NK-92 (cell line): ENCODE measurements around the gene PPP1R12A.

ENCODE experiments used
- DNase-seq: peaks from one replicate; lab custom pipeline; 2025; ENCODE audit not compliant: unreplicated experiment; lab: John Stamatoyannopoulos, UW

Gene PPP1R12A

GRCh38 chr12:79936670-79937069 is 1.8 kb upstream of the PPP1R12A start:
- no peak for DNase-seq

GRCh38 chr12:79935624-79936345 is 888 bp upstream of the PPP1R12A start:
- DNase-seq = no peak

GRCh38 chr12:79934281-79935020 is 446 bp downstream of the PPP1R12A start:
- DNase-seq = no peak

- DNase-seq = no peak
Observed at GRCh38 chr12:79933532-79934264, 1.2 kb downstream of the PPP1R12A start.

- DNase-seq = no peak
Observed at GRCh38 chr12:79933043-79933442, 1.9 kb downstream of the PPP1R12A start.

GRCh38 chr12:79932357-79932756 is 2.5 kb downstream of the PPP1R12A start:
- DNase-seq = no peak

- DNase-seq = no peak
Observed at GRCh38 chr12:79929065-79929464, 5.8 kb downstream of the PPP1R12A start.

- no peak for DNase-seq
Observed at GRCh38 chr12:79927772-79928474, 7.0 kb downstream of the PPP1R12A start.

- DNase-seq = no peak
Observed at GRCh38 chr12:79926951-79927350, 7.9 kb downstream of the PPP1R12A start.

GRCh38 chr12:79925492-79925891 is 9.4 kb downstream of the PPP1R12A start:
- no peak for DNase-seq

GRCh38 chr12:79921786-79922185 is 13.1 kb downstream of the PPP1R12A start:
- DNase-seq = no peak

- DNase-seq = no peak
Observed at GRCh38 chr12:79920421-79921238, 14.3 kb downstream of the PPP1R12A start.

- DNase-seq = no peak
Observed at GRCh38 chr12:79919762-79920161, 15.1 kb downstream of the PPP1R12A start.

- no peak for DNase-seq
Observed at GRCh38 chr12:79916826-79917225, 18.1 kb downstream of the PPP1R12A start.

GRCh38 chr12:79911889-79912656 is 22.8 kb downstream of the PPP1R12A start:
- no peak for DNase-seq

GRCh38 chr12:79908366-79908765 is 26.5 kb downstream of the PPP1R12A start:
- no peak for DNase-seq

- DNase-seq = no peak
Observed at GRCh38 chr12:79901506-79901905, 33.4 kb downstream of the PPP1R12A start.

GRCh38 chr12:79900951-79901350 is 33.9 kb downstream of the PPP1R12A start:
- no peak for DNase-seq

GRCh38 chr12:79900199-79900598 is 34.7 kb downstream of the PPP1R12A start:
- DNase-seq = no peak

- no peak for DNase-seq
Observed at GRCh38 chr12:79897617-79898016, 37.3 kb downstream of the PPP1R12A start.
